Naive thymus-derived CD4-positive, alpha-beta T cell (primary cell): ENCODE results near the gene RAC2. TPM values are rescaled to one million over a fixed set of nuclear protein-coding genes. Genes with fewer than 3 reads are reported as not detected.
A peak's percentile ranks its signal among the peaks of the same experiment; 100 is the strongest.

ENCODE experiments used
- ATAC-seq: fragments of 150-1000 bp; cut with Tn5 transposase; 2 replicates; pipeline ENCODE4 v1.10.0; 2021; ENCODE audit warnings: mild to moderate bottlenecking, moderate library complexity
- CTCF ChIA-PET: fragments of 350-600 bp; sonication (Branson Sonifier 250); formaldehyde crosslinking; loops from one replicate; lab custom pipeline; 2021; ENCODE audit warnings: antibody characterized with exemption; lab: Charles Lee
- POLR2A ChIA-PET: fragments of 350-600 bp; sonication (Branson Sonifier 250); formaldehyde crosslinking; loops from one replicate; lab custom pipeline; 2021; ENCODE audit warnings: antibody characterized with exemption, inconsistent platforms; lab: Charles Lee
- DNase-seq, 9 donors: peaks; one replicate each; pipeline versions ENCODE4 v3.0.0 to v3.0.0-alpha.2; 2020 to 2022; ENCODE audit warnings: mixed read lengths in 1 of 9
- H3K27ac ChIP-seq: one replicate; pipeline ENCODE4 v1.7.0; 2013; ENCODE audit warnings: mild to moderate bottlenecking, low read depth, low read length, moderate library complexity
- H3K27me3 ChIP-seq, 2 donors: one replicate each; pipeline ENCODE4 v1.7.0; 2013; ENCODE audit warnings: low read length in 2 of 2, mild to moderate bottlenecking in 2 of 2, moderate library complexity in 2 of 2; ENCODE audit not compliant: control insufficient read depth in 2 of 2, insufficient read depth in 2 of 2
- H3K36me3 ChIP-seq, 3 experiments: 1 replicate in 2 of 3; 2 replicates in 1 of 3; pipeline ENCODE4 v1.7.0; 2013; ENCODE audit warnings: low read length in 3 of 3, mild to moderate bottlenecking in 3 of 3, moderate library complexity in 1 of 3; ENCODE audit not compliant: insufficient read depth in 3 of 3, control insufficient read depth in 2 of 3
- H3K4me1 ChIP-seq, 2 donors: one replicate each; pipeline ENCODE4 v1.7.0; 2013; ENCODE audit warnings: low read length in 2 of 2, mild to moderate bottlenecking in 2 of 2, moderate library complexity in 1 of 2; ENCODE audit not compliant: control insufficient read depth in 2 of 2, insufficient read depth in 2 of 2
- H3K4me3 ChIP-seq: 2 replicates; pipeline ENCODE4 v1.7.0; 2013; ENCODE audit warnings: mild to moderate bottlenecking, low read length
- H3K9me3 ChIP-seq, 3 experiments: 1 replicate in 2 of 3; 2 replicates in 1 of 3; pipeline ENCODE4 v1.7.0; 2013; ENCODE audit warnings: low read length in 3 of 3; ENCODE audit not compliant: control insufficient read depth in 2 of 3
- H3K27ac Mint-ChIP-seq, 9 donors: one replicate each; pipeline ENCODE4 v1.8.0; 2020 to 2022; ENCODE audit warnings: mixed read lengths in 9 of 9, mild to moderate bottlenecking in 8 of 9, moderate library complexity in 5 of 9, inconsistent platforms in 2 of 9
- H3K27me3 Mint-ChIP-seq, 5 donors: one replicate each; pipeline ENCODE4 v1.8.0; 2021 to 2022; ENCODE audit warnings: mixed read lengths in 5 of 5, mild to moderate bottlenecking in 1 of 5
- H3K36me3 Mint-ChIP-seq, 5 donors: one replicate each; pipeline ENCODE4 v1.8.0; 2020 to 2022; ENCODE audit warnings: mixed read lengths in 5 of 5, mild to moderate bottlenecking in 3 of 5, inconsistent platforms in 1 of 5
- H3K4me1 Mint-ChIP-seq, 7 donors: one replicate each; pipeline ENCODE4 v1.8.0; 2020 to 2022; ENCODE audit warnings: mixed read lengths in 7 of 7, mild to moderate bottlenecking in 3 of 7, inconsistent platforms in 1 of 7
- H3K4me3 Mint-ChIP-seq, 10 donors: one replicate each; pipeline ENCODE4 v1.8.0; 2020 to 2022; ENCODE audit warnings: mild to moderate bottlenecking in 10 of 10, mixed read lengths in 10 of 10, moderate library complexity in 6 of 10, inconsistent platforms in 2 of 10
- H3K9me3 Mint-ChIP-seq, 11 donors: one replicate each; pipeline ENCODE4 v1.8.0; 2020 to 2022; ENCODE audit warnings: mixed read lengths in 11 of 11, mild to moderate bottlenecking in 4 of 11, inconsistent platforms in 1 of 11, moderate library complexity in 1 of 11
- intact Hi-C, 2 donors: fragments of 100-400 bp; cut with micrococcal nuclease; formaldehyde crosslinking; loops; one replicate each; pipeline ENCODE4 v1.15.1; 2023
- polyA plus RNA-seq, 2 donors: library from polyadenylated mRNA; unstranded; fragments of 300-500 nt; fragmentation: Illumina TruSeq; gene quantifications; one replicate each; pipeline ENCODE4 v1.2.3, GENCODE V29; 2021
- total RNA-seq, 6 experiments: library from RNA in 5 of 6; stranded (reverse) in 5 of 6; gene quantifications; 1 replicate in 5 of 6; 2 replicates in 1 of 6; pipeline ENCODE4 v1.2.3 and lab custom pipeline; 2021 to 2026

The RAC2 gene
- total and polyA plus RNA-seq, 7 experiments from 2014 or later, result 263 to 886 (median 468) TPM

GRCh38 chr22:37280718-37281117 is 36.6 kb upstream of the RAC2 start:
- no peaks in the 10 kb centered on the region for H3K9me3 ChIP-seq
- intact Hi-C loops, result loop anchor here in 1 of 2 donors (10.0 kb wide), 1 partner anchor 394 kb away; the partner anchor contains the start of gene LGALS1
- H3K9me3 Mint-ChIP-seq, result peaks cover 0 to 2% (median 0%) of the 10 kb centered on the region in 11 donors
- peaks cover 0 to 20% (median 3%) of the 10 kb centered on the region in 5 donors for H3K36me3 Mint-ChIP-seq
- H3K36me3 ChIP-seq, result peaks cover 0 to 16% (median 1%) of the 10 kb centered on the region in 3 experiments
- ATAC-seq (no peak), DNase-seq (no peak)
- H3K4me1 ChIP-seq, result peaks cover 12 to 13% of the 10 kb centered on the region in 2 donors
- peak overlapping the region in 5 of 10 donors; percentile 9 to 98 (median 39) for H3K4me3 Mint-ChIP-seq
- H3K4me1 Mint-ChIP-seq, result peaks cover 25 to 70% (median 50%) of the 10 kb centered on the region in 7 donors
- no peaks in the 10 kb centered on the region for H3K27me3 ChIP-seq
- ChIA-PET CTCF (interaction anchor here (1.0 to 1.9 kb wide), 4 partner anchors 19 to 148 kb away, joined by 3 to 6 read pairs (median 4); no protein-coding TSS in a partner anchor), POLR2A (interaction anchor here (0.7 to 8.6 kb wide), 4 partner anchors 9 to 328 kb away, joined by 3 to 57 read pairs (median 8); partner anchors contain the start of gene GGA1)
- H3K27me3 Mint-ChIP-seq, result no peaks in the 10 kb centered on the region
- no peak overlapping the region for H3K27ac ChIP-seq
- H3K4me3 ChIP-seq, result no peak overlapping the region
- H3K27ac Mint-ChIP-seq, result peak overlapping the region in 5 of 9 donors; percentile 17 to 99 (median 95)

- no peaks in the 10 kb centered on the region for H3K27me3 ChIP-seq
- DNase-seq (no peak), ATAC-seq (peak; percentile 33)
- H3K4me3 ChIP-seq, result no peak overlapping the region
- H3K27ac ChIP-seq, result no peak overlapping the region
- H3K9me3 Mint-ChIP-seq, result peaks cover 0 to 2% (median 0%) of the 10 kb centered on the region in 11 donors
- peaks cover 0 to 15% (median 0%) of the 10 kb centered on the region in 3 experiments for H3K36me3 ChIP-seq
- H3K27me3 Mint-ChIP-seq, result no peaks in the 10 kb centered on the region
- CTCF ChIA-PET, result interaction anchor here (1.0 kb wide), 1 partner anchor 48 kb away, joined by 3 read pairs; no protein-coding TSS in a partner anchor
- H3K4me1 Mint-ChIP-seq, result peaks cover 18 to 63% (median 43%) of the 10 kb centered on the region in 7 donors
- H3K9me3 ChIP-seq, result no peaks in the 10 kb centered on the region
- intact Hi-C loops, result loop anchor here in 1 of 2 donors (10.0 kb wide), 1 partner anchor 395 kb away; the partner anchor contains the start of gene LGALS1
- H3K36me3 Mint-ChIP-seq, result peaks cover 0 to 16% (median 3%) of the 10 kb centered on the region in 5 donors
- H3K4me3 Mint-ChIP-seq, result peak overlapping the region in 1 of 10 donors; percentile 8
- POLR2A ChIA-PET, result interaction anchor here (1.1 to 8.6 kb wide), 4 partner anchors 12 to 31 kb away, joined by 3 to 57 read pairs (median 8); no protein-coding TSS in a partner anchor
- peaks cover 7 to 8% of the 10 kb centered on the region in 2 donors for H3K4me1 ChIP-seq
- H3K27ac Mint-ChIP-seq, result peak overlapping the region in 3 of 9 donors; percentile 13 to 99 (median 22)
These were observed 35.5 kb upstream of the RAC2 start for GRCh38 chr22:37279331-37280181.

- CTCF ChIA-PET, result interaction anchor here (0.8 to 1.0 kb wide), 2 partner anchors 8 to 28 kb away, joined by 3 to 4 read pairs; no protein-coding TSS in a partner anchor
- Mint-ChIP-seq H3K36me3 (peaks cover 0 to 7% (median 3%) of the 10 kb centered on the region in 5 donors), H3K27ac (peak overlapping the region in 4 of 9 donors; percentile 3 to 32 (median 22)), H3K4me3 (no peak overlapping the region), H3K4me1 (peaks cover 15 to 66% (median 40%) of the 10 kb centered on the region in 7 donors), H3K27me3 (no peaks in the 10 kb centered on the region), H3K9me3 (peaks cover 0 to 2% (median 0%) of the 10 kb centered on the region in 11 donors)
- no peak overlapping the region for H3K4me3 ChIP-seq
- POLR2A ChIA-PET, result interaction anchor here (1.2 to 1.7 kb wide), 2 partner anchors 17 to 34 kb away, joined by 3 to 6 read pairs; no protein-coding TSS in a partner anchor
- no peaks in the 10 kb centered on the region for H3K27me3 ChIP-seq
- no peak for DNase-seq
- peaks cover 0 to 9% (median 0%) of the 10 kb centered on the region in 3 experiments for H3K36me3 ChIP-seq
- H3K27ac ChIP-seq, result no peak overlapping the region
- intact Hi-C loops, result no loop called here
- no peak for ATAC-seq
- no peaks in the 10 kb centered on the region for H3K9me3 ChIP-seq
- H3K4me1 ChIP-seq, result peaks cover 7 to 8% of the 10 kb centered on the region in 2 donors
These were observed 34.2 kb upstream of the RAC2 start for GRCh38 chr22:37278261-37278660.

GRCh38 chr22:37277384-37277783 is 33.3 kb upstream of the RAC2 start:
- DNase-seq (no peak), ATAC-seq (no peak)
- no peak overlapping the region for H3K27ac ChIP-seq
- peaks cover 0 to 4% (median 0%) of the 10 kb centered on the region in 5 donors for H3K36me3 Mint-ChIP-seq
- H3K36me3 ChIP-seq, result peaks cover 0 to under 1% (median 0%) of the 10 kb centered on the region in 3 experiments
- H3K4me1 Mint-ChIP-seq, result peaks cover 15 to 71% (median 34%) of the 10 kb centered on the region in 7 donors
- peaks cover 0 to 2% (median 0%) of the 10 kb centered on the region in 11 donors for H3K9me3 Mint-ChIP-seq
- H3K9me3 ChIP-seq, result no peaks in the 10 kb centered on the region
- ChIA-PET CTCF (interaction anchor here (1.0 to 1.9 kb wide), 2 partner anchors 17 to 29 kb away, joined by 4 to 8 read pairs; no protein-coding TSS in a partner anchor), POLR2A (interaction anchor here (0.6 to 1.7 kb wide), 3 partner anchors 9 to 215 kb away, joined by 3 to 6 read pairs (median 3); no protein-coding TSS in a partner anchor)
- no peak overlapping the region for H3K4me3 Mint-ChIP-seq
- intact Hi-C loops, result no loop called here
- no peak overlapping the region for H3K4me3 ChIP-seq
- H3K27ac Mint-ChIP-seq, result peak overlapping the region in 1 of 9 donors; percentile 40
- H3K27me3 ChIP-seq, result no peaks in the 10 kb centered on the region
- H3K27me3 Mint-ChIP-seq, result no peaks in the 10 kb centered on the region
- peaks cover 7 to 8% of the 10 kb centered on the region in 2 donors for H3K4me1 ChIP-seq

- no peak overlapping the region for H3K4me3 ChIP-seq
- POLR2A ChIA-PET, result interaction anchor here (0.6 to 1.2 kb wide), 4 partner anchors 12 to 216 kb away, joined by 3 to 4 read pairs (median 3); no protein-coding TSS in a partner anchor
- ATAC-seq (no peak), DNase-seq (no peak)
- H3K4me1 ChIP-seq, result peaks cover 4 to 5% of the 10 kb centered on the region in 2 donors
- peaks cover 0 to 4% (median 0%) of the 10 kb centered on the region in 5 donors for H3K36me3 Mint-ChIP-seq
- no peaks in the 10 kb centered on the region for H3K9me3 ChIP-seq
- no peaks in the 10 kb centered on the region for H3K36me3 ChIP-seq
- CTCF ChIA-PET, result interaction anchor here (1.9 kb wide), 1 partner anchor 16 kb away, joined by 8 read pairs; no protein-coding TSS in a partner anchor
- H3K9me3 Mint-ChIP-seq, result peaks cover 0 to 2% (median 0%) of the 10 kb centered on the region in 11 donors
- H3K4me1 Mint-ChIP-seq, result peaks cover 9 to 71% (median 28%) of the 10 kb centered on the region in 7 donors
- H3K27ac Mint-ChIP-seq, result peak overlapping the region in 3 of 9 donors; percentile 2 to 65 (median 62)
- no peak overlapping the region for H3K4me3 Mint-ChIP-seq
- intact Hi-C loops, result no loop called here
- no peak overlapping the region for H3K27ac ChIP-seq
- no peaks in the 10 kb centered on the region for H3K27me3 Mint-ChIP-seq
- no peaks in the 10 kb centered on the region for H3K27me3 ChIP-seq
These were observed 32.7 kb upstream of the RAC2 start for GRCh38 chr22:37276776-37277175.

GRCh38 chr22:37275622-37276021 is 31.6 kb upstream of the RAC2 start:
- Histone ChIP-seq H3K4me1 (no peaks in the 10 kb centered on the region), H3K4me3 (no peak overlapping the region), H3K36me3 (no peaks in the 10 kb centered on the region), H3K27me3 (no peaks in the 10 kb centered on the region), H3K9me3 (no peaks in the 10 kb centered on the region), H3K27ac (no peak overlapping the region)
- POLR2A ChIA-PET, result interaction anchor here (0.6 to 1.3 kb wide), 4 partner anchors 10 to 57 kb away, joined by 3 to 4 read pairs (median 4); no protein-coding TSS in a partner anchor
- ATAC-seq (no peak), DNase-seq (peak in 1 of 9 donors; percentile 74)
- peaks cover 0 to 4% (median 0%) of the 10 kb centered on the region in 5 donors for H3K36me3 Mint-ChIP-seq
- intact Hi-C loops, result no loop called here
- H3K4me1 Mint-ChIP-seq, result peaks cover 3 to 74% (median 25%) of the 10 kb centered on the region in 7 donors
- CTCF ChIA-PET, result interaction anchor here (0.9 to 1.2 kb wide), 2 partner anchors 11 to 30 kb away, joined by 3 to 4 read pairs; no protein-coding TSS in a partner anchor
- peaks cover 0 to 2% (median 0%) of the 10 kb centered on the region in 11 donors for H3K9me3 Mint-ChIP-seq
- H3K4me3 Mint-ChIP-seq, result peak overlapping the region in 1 of 10 donors; percentile 24
- peak overlapping the region in 1 of 9 donors; percentile 77 for H3K27ac Mint-ChIP-seq
- no peaks in the 10 kb centered on the region for H3K27me3 Mint-ChIP-seq
